ENCODE measurements around the gene CACNA1E. TPM values are rescaled to one million over a fixed set of nuclear protein-coding genes. Genes with fewer than 3 reads are reported as not detected.

The CACNA1E gene
- total RNA-seq, 4 donors from 2014 or later, result 0.47 to 0.83 TPM; not detected in 2

DNA sequence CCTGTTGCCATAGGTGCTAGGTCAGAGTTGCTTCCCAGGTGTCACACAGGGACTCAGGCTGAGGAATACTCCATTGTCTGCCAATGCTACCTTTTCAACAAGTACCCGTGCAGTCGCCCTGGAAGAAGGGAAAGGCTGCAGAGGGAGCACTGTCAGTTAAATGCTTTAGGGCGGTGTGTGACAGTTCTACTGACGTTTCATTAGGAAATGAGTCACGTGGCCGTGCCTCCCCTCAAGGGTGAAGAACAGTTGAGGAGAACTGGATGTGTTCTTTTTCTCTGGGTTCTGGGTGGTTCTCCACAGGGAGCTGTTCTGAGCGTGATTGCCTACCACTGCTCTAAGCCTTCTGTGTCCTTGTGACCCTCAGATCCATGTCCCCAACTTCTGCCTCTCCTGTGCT lies 197.6 kb downstream of the CACNA1E start:
- TF ChIP-seq POLR2A (IDR thresholded peaks at IDR 0.05) (no peak), CTCF (IDR thresholded peaks at IDR 0.05) (no peak)
- Histone ChIP-seq H3K9me3 (no peaks in the 10 kb centered on the region), H3K4me1 (no peaks in the 10 kb centered on the region), H3K36me3 (no peaks in the 10 kb centered on the region), H3K27me3 (no peaks in the 10 kb centered on the region), H3K4me3 (no peak overlapping the region), H3K27ac (no peak overlapping the region)
- no peak for DNase-seq

DNA sequence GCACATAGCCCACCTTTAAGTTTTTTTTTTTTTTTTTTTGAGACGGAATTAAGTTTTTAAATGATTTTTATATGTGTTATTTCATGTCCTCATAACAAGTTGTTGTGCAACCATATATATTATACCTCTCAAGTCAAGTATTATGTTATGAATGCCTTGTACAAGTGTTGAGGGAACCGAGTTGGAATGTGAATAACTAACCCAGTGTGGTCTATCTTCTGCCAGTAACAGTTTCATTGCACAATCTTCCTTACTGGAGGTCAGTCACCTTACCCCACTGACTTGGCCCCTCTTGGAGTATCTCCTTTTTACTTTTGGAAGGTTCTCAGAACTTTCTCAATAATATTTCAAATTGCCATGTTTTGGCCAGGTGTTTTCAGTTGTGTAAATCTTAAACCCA lies 201.9 kb downstream of the CACNA1E start:
- Histone ChIP-seq H3K27ac (no peak overlapping the region), H3K4me1 (no peaks in the 10 kb centered on the region), H3K27me3 (no peaks in the 10 kb centered on the region), H3K9me3 (no peaks in the 10 kb centered on the region), H3K36me3 (no peaks in the 10 kb centered on the region), H3K4me3 (no peak overlapping the region)
- no peak for DNase-seq
- TF ChIP-seq CTCF (IDR thresholded peaks at IDR 0.05), result no peak
- TF ChIP-seq POLR2A (IDR thresholded peaks at IDR 0.05), result no peak

DNA sequence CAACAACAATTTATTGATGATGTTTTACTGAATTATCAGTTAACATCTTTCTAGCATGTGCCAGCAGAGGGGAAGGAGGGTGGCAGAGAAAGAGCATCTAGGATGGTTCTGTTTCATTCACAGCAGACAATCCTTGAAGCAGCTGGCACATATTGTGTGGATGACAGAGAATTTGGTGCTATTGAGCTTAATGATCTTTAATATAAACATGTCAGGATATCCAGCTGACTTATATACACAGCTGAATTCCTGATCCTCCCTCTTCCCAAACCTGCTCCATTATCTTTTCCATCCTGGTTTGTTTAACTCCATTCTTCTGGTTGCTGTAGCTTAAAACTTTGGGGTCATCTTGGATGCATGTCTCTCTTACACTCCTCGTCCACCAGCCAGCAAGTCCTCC lies 218.6 kb downstream of the CACNA1E start:
- no peak for DNase-seq
- H3K27me3 ChIP-seq, result no peaks in the 10 kb centered on the region
- no peaks in the 10 kb centered on the region for H3K36me3 ChIP-seq
- no peaks in the 10 kb centered on the region for H3K9me3 ChIP-seq
- H3K4me3 ChIP-seq, result no peak overlapping the region
- H3K27ac ChIP-seq, result no peak overlapping the region
- TF ChIP-seq CTCF (IDR thresholded peaks at IDR 0.05), result no peak
- TF ChIP-seq POLR2A (IDR thresholded peaks at IDR 0.05), result no peak
- H3K4me1 ChIP-seq, result no peaks in the 10 kb centered on the region

DNA sequence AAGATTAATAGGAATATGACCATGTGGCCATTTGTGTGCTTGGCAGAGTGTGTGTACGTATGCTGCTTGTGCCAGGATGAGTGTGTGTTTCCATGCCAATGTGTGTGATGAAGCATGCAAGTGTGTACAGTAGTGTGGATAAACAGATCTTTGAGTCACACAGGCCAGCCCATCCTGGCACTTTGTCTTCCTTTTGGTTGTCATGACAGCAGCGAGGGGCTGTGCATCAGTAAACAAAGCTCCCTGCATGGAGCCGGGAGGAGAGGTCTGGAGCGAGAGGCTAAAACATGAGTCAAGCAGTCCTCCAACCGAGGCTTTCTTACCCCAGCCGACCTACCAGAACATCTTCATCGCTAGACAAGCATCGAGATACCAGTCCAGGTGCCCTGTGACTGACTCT lies 221.2 kb downstream of the CACNA1E start:
- no peaks in the 10 kb centered on the region for H3K9me3 ChIP-seq
- H3K27ac ChIP-seq, result no peak overlapping the region
- DNase-seq, result no peak
- H3K36me3 ChIP-seq, result no peaks in the 10 kb centered on the region
- no peaks in the 10 kb centered on the region for H3K4me1 ChIP-seq
- no peaks in the 10 kb centered on the region for H3K27me3 ChIP-seq
- no peak for TF ChIP-seq CTCF (IDR thresholded peaks at IDR 0.05)
- TF ChIP-seq POLR2A (IDR thresholded peaks at IDR 0.05), result no peak
- no peak overlapping the region for H3K4me3 ChIP-seq

GRCh38 chr1:181711820-181712219 lies 228.5 kb downstream of the CACNA1E start:
- no peak for DNase-seq
- no peak overlapping the region for H3K4me3 ChIP-seq
- no peaks in the 10 kb centered on the region for H3K9me3 ChIP-seq
- no peak for TF ChIP-seq CTCF (IDR thresholded peaks at IDR 0.05)
- no peak for TF ChIP-seq POLR2A (IDR thresholded peaks at IDR 0.05)
- H3K27ac ChIP-seq, result no peak overlapping the region
- H3K4me1 ChIP-seq, result no peaks in the 10 kb centered on the region
- H3K36me3 ChIP-seq, result no peaks in the 10 kb centered on the region
- H3K27me3 ChIP-seq, result no peaks in the 10 kb centered on the region

- no peaks in the 10 kb centered on the region for H3K36me3 ChIP-seq
- TF ChIP-seq POLR2A (IDR thresholded peaks at IDR 0.05) (no peak), CTCF (IDR thresholded peaks at IDR 0.05) (no peak)
- DNase-seq, result no peak
- H3K4me1 ChIP-seq, result no peaks in the 10 kb centered on the region
- no peak overlapping the region for H3K4me3 ChIP-seq
- no peaks in the 10 kb centered on the region for H3K9me3 ChIP-seq
- no peaks in the 10 kb centered on the region for H3K27me3 ChIP-seq
- no peak overlapping the region for H3K27ac ChIP-seq
These were observed 229.4 kb downstream of the CACNA1E start for GRCh38 chr1:181712711-181713110.

Data from Peyer's patch (tissue), 4 donors.